Glutamatergic neuron (in vitro differentiated cells): ENCODE results near the gene COL16A1. TPM values are rescaled to one million over a fixed set of nuclear protein-coding genes. Genes with fewer than 3 reads are reported as not detected.

Experiments
- DNase-seq: peaks from one replicate; pipeline ENCODE4 v3.0.0; 2022
- H3K27ac Mint-ChIP-seq: one replicate; pipeline ENCODE4 v1.8.0; 2020; ENCODE audit warnings: mild to moderate bottlenecking, mixed read lengths, inconsistent platforms; ENCODE audit not compliant: unreplicated experiment
- H3K27me3 Mint-ChIP-seq: one replicate; pipeline ENCODE4 v1.8.0; 2020; ENCODE audit warnings: mild to moderate bottlenecking, moderate library complexity, mixed read lengths, inconsistent platforms; ENCODE audit not compliant: unreplicated experiment
- H3K36me3 Mint-ChIP-seq: one replicate; pipeline ENCODE4 v1.8.0; 2020; ENCODE audit warnings: mild to moderate bottlenecking, mixed read lengths, inconsistent platforms; ENCODE audit not compliant: unreplicated experiment
- H3K4me1 Mint-ChIP-seq: one replicate; pipeline ENCODE4 v1.8.0; 2020; ENCODE audit warnings: mild to moderate bottlenecking, low read depth, mixed read lengths, inconsistent platforms; ENCODE audit not compliant: unreplicated experiment
- H3K4me3 Mint-ChIP-seq: one replicate; pipeline ENCODE4 v1.8.0; 2020; ENCODE audit warnings: mild to moderate bottlenecking, mixed read lengths, inconsistent platforms; ENCODE audit not compliant: unreplicated experiment
- H3K9me3 Mint-ChIP-seq: one replicate; pipeline ENCODE4 v1.8.0; 2020; ENCODE audit warnings: mild to moderate bottlenecking, moderate library complexity, mixed read lengths, inconsistent platforms; ENCODE audit not compliant: unreplicated experiment
- total RNA-seq: library from RNA; stranded (reverse); fragmentation: NEBNext Ultra II Directional; extraction: Animal tissue kit (Norgen Biotek cat#: 25700); gene quantifications from one replicate; pipeline ENCODE4 v1.2.1, GENCODE V29; 2021; ENCODE audit not compliant: unreplicated experiment
- TF ChIP-seq, protein P1 (sequence below): fragments of 200-600 bp; sonication (generic); IDR thresholded peaks from one replicate; pipeline ENCODE4 v1.5.0; 2021; ENCODE audit not compliant: partially characterized antibody, unreplicated experiment

The COL16A1 gene
- total RNA-seq, 1 donor from 2014 or later: 52.2 TPM

DNA sequence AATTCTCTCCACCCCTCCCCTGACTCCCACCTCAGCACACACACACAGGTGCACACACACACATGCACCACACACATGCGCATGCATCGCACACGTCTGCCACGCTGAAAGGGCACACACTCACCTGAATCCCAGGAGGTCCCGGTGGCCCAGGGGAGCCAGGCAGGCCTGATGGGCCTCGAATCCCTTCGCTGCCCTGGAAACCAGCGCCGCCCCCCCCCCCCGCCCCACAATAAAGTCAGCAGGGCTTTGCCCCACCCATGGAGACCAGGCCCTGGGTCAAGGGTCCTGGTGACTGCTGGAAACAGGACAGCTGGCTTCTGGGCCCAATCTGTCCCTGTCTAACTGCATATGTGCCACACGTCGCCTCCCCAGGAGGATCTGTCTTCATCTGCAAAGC, 41.4 kb downstream of the COL16A1 start:
- peaks cover 13% of the 10 kb centered on the region for H3K27me3 Mint-ChIP-seq
- no peak overlapping the region for H3K4me3 Mint-ChIP-seq
- H3K36me3 Mint-ChIP-seq: no peaks in the 10 kb centered on the region
- peaks cover 3% of the 10 kb centered on the region for H3K9me3 Mint-ChIP-seq
- no peak for DNase-seq
- peaks cover 27% of the 10 kb centered on the region for H3K4me1 Mint-ChIP-seq
- TF ChIP-seq, protein P1, sequence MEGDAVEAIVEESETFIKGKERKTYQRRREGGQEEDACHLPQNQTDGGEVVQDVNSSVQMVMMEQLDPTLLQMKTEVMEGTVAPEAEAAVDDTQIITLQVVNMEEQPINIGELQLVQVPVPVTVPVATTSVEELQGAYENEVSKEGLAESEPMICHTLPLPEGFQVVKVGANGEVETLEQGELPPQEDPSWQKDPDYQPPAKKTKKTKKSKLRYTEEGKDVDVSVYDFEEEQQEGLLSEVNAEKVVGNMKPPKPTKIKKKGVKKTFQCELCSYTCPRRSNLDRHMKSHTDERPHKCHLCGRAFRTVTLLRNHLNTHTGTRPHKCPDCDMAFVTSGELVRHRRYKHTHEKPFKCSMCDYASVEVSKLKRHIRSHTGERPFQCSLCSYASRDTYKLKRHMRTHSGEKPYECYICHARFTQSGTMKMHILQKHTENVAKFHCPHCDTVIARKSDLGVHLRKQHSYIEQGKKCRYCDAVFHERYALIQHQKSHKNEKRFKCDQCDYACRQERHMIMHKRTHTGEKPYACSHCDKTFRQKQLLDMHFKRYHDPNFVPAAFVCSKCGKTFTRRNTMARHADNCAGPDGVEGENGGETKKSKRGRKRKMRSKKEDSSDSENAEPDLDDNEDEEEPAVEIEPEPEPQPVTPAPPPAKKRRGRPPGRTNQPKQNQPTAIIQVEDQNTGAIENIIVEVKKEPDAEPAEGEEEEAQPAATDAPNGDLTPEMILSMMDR: no peak
- H3K27ac Mint-ChIP-seq: peak overlapping the region; percentile 4

GRCh38 chr1:31661856-31662255, 42.0 kb downstream of the COL16A1 start:
- H3K4me3 Mint-ChIP-seq: no peak overlapping the region
- H3K4me1 Mint-ChIP-seq: peaks cover 26% of the 10 kb centered on the region
- H3K9me3 Mint-ChIP-seq: peaks cover 3% of the 10 kb centered on the region

GRCh38 chr1:31660871-31661455, 42.9 kb downstream of the COL16A1 start:
- Mint-ChIP-seq H3K4me1 (peaks cover 18% of the 10 kb centered on the region), H3K9me3 (peaks cover 3% of the 10 kb centered on the region), H3K27me3 (peaks cover 10% of the 10 kb centered on the region), H3K36me3 (no peaks in the 10 kb centered on the region), H3K4me3 (no peak overlapping the region), H3K27ac (no peak overlapping the region)
- DNase-seq: no peak
- TF ChIP-seq, protein P1: no peak

More at GRCh38 chr1:31661856-31662255, 42.0 kb downstream of the COL16A1 start:
- TF ChIP-seq, protein P1: no peak
- no peak for DNase-seq
- Mint-ChIP-seq H3K27me3 (peaks cover 13% of the 10 kb centered on the region), H3K27ac (peak overlapping the region; percentile 43), H3K36me3 (no peaks in the 10 kb centered on the region)

DNA sequence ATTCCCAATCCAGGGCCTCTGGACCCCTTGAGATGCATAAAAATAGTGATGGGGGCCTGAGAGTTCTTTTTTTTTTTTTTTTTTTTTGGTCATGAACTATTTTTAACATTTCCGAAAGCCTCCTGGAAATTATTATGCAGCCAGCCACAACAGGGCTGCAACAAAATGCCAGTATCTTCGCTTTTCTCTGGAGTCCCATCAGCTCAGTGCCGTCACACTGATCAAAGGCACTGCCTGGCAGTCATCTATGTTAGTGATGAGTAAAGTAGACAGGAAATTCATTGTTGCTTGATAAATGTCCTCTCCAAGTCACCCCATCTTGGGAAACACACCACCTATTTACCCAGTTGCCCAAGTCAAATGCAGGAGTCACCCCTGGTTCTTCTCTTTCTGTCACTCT, 43.9 kb downstream of the COL16A1 start:
- H3K4me3 Mint-ChIP-seq: no peak overlapping the region
- H3K27me3 Mint-ChIP-seq: peaks cover 8% of the 10 kb centered on the region
- no peak for DNase-seq
- no peaks in the 10 kb centered on the region for H3K36me3 Mint-ChIP-seq
- TF ChIP-seq, protein P1: no peak
- H3K27ac Mint-ChIP-seq: no peak overlapping the region
- peaks cover 3% of the 10 kb centered on the region for H3K9me3 Mint-ChIP-seq
- peaks cover 15% of the 10 kb centered on the region for H3K4me1 Mint-ChIP-seq

- TF ChIP-seq, protein P1: no peak
- H3K9me3 Mint-ChIP-seq: peaks cover 3% of the 10 kb centered on the region
- H3K36me3 Mint-ChIP-seq: no peaks in the 10 kb centered on the region
- H3K27ac Mint-ChIP-seq: no peak overlapping the region
- H3K27me3 Mint-ChIP-seq: peaks cover 8% of the 10 kb centered on the region
- peaks cover 20% of the 10 kb centered on the region for H3K4me1 Mint-ChIP-seq
- DNase-seq: no peak
- H3K4me3 Mint-ChIP-seq: no peak overlapping the region
Measured at GRCh38 chr1:31658721-31659120, 45.1 kb downstream of the COL16A1 start.
